ENCODE data around the gene NINJ1. TPM values are rescaled to one million over a fixed set of nuclear protein-coding genes. Genes with fewer than 3 reads are reported as not detected.

NINJ1 gene
- total RNA-seq, 1 donor from 2014 or later: 103 TPM

DNA sequence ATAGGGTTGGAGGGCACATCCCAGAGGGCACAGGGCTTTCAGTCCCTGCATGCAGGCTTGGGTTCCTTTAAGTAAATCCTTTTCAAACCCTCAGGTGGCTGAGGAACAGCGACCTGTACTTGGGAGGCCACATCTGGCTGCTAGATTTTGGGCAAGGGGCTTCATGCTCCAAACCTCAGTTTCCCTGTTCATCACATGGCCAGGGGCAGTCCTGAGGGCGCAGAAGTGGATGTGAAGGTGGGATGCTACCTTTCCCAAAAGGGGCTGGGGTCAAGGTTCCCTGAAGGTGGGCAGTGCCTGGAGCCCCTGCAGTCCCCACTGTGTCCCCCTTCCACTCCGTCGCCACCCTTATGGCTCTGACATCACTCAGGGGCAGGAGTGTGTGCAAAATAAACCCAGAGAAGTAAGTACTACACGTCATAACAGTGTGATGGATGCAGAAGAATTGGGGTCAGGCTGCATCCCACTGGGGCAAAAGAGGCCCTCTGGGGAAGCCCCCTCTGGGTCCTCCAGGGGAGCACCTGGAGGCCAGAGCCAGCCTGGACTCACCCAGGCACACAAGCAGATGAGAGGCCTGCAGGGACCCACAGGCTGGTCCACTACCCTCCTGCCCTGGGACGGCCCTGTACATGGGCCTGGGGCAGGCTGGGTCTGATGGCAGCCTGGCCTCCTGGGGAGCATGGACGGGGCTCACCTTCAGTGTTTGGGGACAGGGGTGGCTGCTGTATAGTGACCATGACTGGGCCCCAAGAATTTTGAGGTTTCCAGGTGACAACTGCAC is 40.0 kb downstream of the NINJ1 start:
- peaks cover 28% of the 10 kb centered on the region for H3K36me3 Mint-ChIP-seq (ENCODE audit: low read depth)
- peaks cover 5% of the 10 kb centered on the region for H3K9me3 Mint-ChIP-seq
- H3K27ac Mint-ChIP-seq: peak overlapping the region; percentile 98
- intact Hi-C loops (cut with micrococcal nuclease): no loop called here
- H3K4me1 Mint-ChIP-seq: peaks cover 67% of the 10 kb centered on the region
- no peak for DNase-seq
- no peaks in the 10 kb centered on the region for H3K27me3 Mint-ChIP-seq
- H3K4me3 Mint-ChIP-seq: peak overlapping the region; percentile 79

GRCh38 chr9:93093127-93093876 is 40.7 kb downstream of the NINJ1 start:
- Mint-ChIP-seq H3K9me3 (peaks cover 5% of the 10 kb centered on the region), H3K4me3 (peak overlapping the region; percentile 79), H3K27ac (peak overlapping the region; percentile 98), H3K36me3 (ENCODE audit: low read depth) (peaks cover 35% of the 10 kb centered on the region), H3K27me3 (no peaks in the 10 kb centered on the region), H3K4me1 (peaks cover 64% of the 10 kb centered on the region)
- peak; percentile 74 for DNase-seq
- intact Hi-C loops (cut with micrococcal nuclease): no loop called here

- Mint-ChIP-seq H3K27me3 (no peaks in the 10 kb centered on the region), H3K4me3 (peak overlapping the region; percentile 26), H3K27ac (peak overlapping the region; percentile 98), H3K4me1 (peaks cover 55% of the 10 kb centered on the region), H3K9me3 (peaks cover 5% of the 10 kb centered on the region), H3K36me3 (ENCODE audit: low read depth) (peaks cover 40% of the 10 kb centered on the region)
- intact Hi-C loops (cut with micrococcal nuclease): no loop called here
- no peak for DNase-seq
These were observed 41.6 kb downstream of the NINJ1 start for GRCh38 chr9:93092251-93092991.

DNA sequence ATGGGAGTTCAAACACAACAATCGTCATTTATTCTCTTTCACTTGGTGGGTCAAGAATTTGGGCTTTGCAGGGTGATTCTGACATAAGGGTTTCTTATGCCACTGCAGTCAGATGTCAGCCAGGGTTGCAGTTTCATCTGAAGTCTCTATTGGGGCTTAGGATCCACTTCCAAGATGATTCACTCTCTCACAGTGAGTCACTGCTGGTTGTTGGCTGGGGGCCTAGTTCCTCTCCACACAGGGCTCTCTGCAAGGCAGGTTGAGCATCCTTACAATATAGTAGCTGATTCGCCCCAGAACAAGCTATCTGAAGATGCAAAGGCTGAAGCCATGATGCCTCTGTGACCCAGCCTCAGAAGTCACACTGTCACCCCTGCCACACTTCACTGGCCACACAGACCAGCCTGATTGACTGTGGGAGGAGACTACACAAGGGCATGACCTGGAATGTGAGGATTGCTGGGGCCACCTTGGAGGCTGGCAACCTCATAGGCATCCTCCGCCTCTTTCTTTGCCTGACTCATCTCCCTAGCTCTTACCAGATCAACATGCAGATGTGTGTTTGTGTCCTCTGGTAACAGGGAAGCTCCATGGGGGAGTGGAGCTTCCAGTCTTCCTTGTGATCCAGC is 42.5 kb downstream of the NINJ1 start:
- H3K27me3 Mint-ChIP-seq: no peaks in the 10 kb centered on the region
- peaks cover 47% of the 10 kb centered on the region for H3K36me3 Mint-ChIP-seq (ENCODE audit: low read depth)
- H3K27ac Mint-ChIP-seq: peak overlapping the region; percentile 98
- peaks cover 5% of the 10 kb centered on the region for H3K9me3 Mint-ChIP-seq
- H3K4me1 Mint-ChIP-seq: peaks cover 51% of the 10 kb centered on the region
- intact Hi-C loops (cut with micrococcal nuclease): loop anchor here (1.0 kb wide), 1 partner anchor 8 kb away; no protein-coding TSS in a partner anchor
- peak overlapping the region; percentile 71 for H3K4me3 Mint-ChIP-seq
- peak; percentile 75 for DNase-seq

- DNase-seq: no peak
- H3K4me1 Mint-ChIP-seq: peaks cover 52% of the 10 kb centered on the region
- peak overlapping the region; percentile 98 for H3K27ac Mint-ChIP-seq
- no peaks in the 10 kb centered on the region for H3K27me3 Mint-ChIP-seq
- peaks cover 5% of the 10 kb centered on the region for H3K9me3 Mint-ChIP-seq
- intact Hi-C loops (cut with micrococcal nuclease): loop anchor here (1.0 kb wide), 1 partner anchor 8 kb away; no protein-coding TSS in a partner anchor
- H3K36me3 Mint-ChIP-seq (ENCODE audit: low read depth): peaks cover 50% of the 10 kb centered on the region
- H3K4me3 Mint-ChIP-seq: peak overlapping the region; percentile 71
These were observed 43.0 kb downstream of the NINJ1 start for GRCh38 chr9:93091056-93091452.

GRCh38 chr9:93090091-93090655 is 43.9 kb downstream of the NINJ1 start:
- Mint-ChIP-seq H3K9me3 (peaks cover 5% of the 10 kb centered on the region), H3K36me3 (ENCODE audit: low read depth) (peaks cover 59% of the 10 kb centered on the region), H3K4me1 (peaks cover 55% of the 10 kb centered on the region), H3K4me3 (no peak overlapping the region), H3K27ac (peak overlapping the region; percentile 78), H3K27me3 (no peaks in the 10 kb centered on the region)
- DNase-seq: no peak
- intact Hi-C loops (cut with micrococcal nuclease): no loop called here

- Mint-ChIP-seq H3K27ac (peak overlapping the region; percentile 59), H3K36me3 (ENCODE audit: low read depth) (peaks cover 62% of the 10 kb centered on the region), H3K4me3 (no peak overlapping the region)
These were observed 44.5 kb downstream of the NINJ1 start for GRCh38 chr9:93089481-93089991.

DNA sequence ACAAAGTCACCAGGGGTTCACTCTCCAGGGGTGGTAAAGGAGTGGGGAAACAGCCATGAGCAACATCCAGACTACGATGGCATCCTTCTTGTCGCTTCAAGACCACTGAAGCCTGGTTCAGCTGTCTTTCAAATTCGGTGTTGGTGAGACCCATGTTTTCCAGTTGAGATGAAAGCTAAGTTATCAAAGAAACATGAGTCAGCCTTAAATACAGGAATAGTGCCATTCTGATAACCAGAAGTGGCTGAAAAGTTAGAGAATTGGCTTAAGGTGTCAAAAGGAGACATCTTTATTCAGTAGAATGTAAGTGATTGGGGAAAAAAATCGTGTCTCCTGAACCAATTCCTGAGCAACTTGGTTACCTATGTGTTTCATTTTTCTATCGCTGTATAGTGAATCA is 45.0 kb downstream of the NINJ1 start:
- intact Hi-C loops (cut with micrococcal nuclease): no loop called here
- DNase-seq: no peak
- H3K4me1 Mint-ChIP-seq: peaks cover 46% of the 10 kb centered on the region
- peak overlapping the region; percentile 39 for H3K27ac Mint-ChIP-seq
- peaks cover 63% of the 10 kb centered on the region for H3K36me3 Mint-ChIP-seq (ENCODE audit: low read depth)
- H3K4me3 Mint-ChIP-seq: no peak overlapping the region
- peaks cover 5% of the 10 kb centered on the region for H3K9me3 Mint-ChIP-seq
- H3K27me3 Mint-ChIP-seq: no peaks in the 10 kb centered on the region

More at GRCh38 chr9:93089481-93089991, 44.5 kb downstream of the NINJ1 start:
- no peaks in the 10 kb centered on the region for H3K27me3 Mint-ChIP-seq
- intact Hi-C loops (cut with micrococcal nuclease): no loop called here
- DNase-seq: no peak
- H3K4me1 Mint-ChIP-seq: peaks cover 49% of the 10 kb centered on the region
- H3K9me3 Mint-ChIP-seq: peaks cover 5% of the 10 kb centered on the region

- Mint-ChIP-seq H3K36me3 (ENCODE audit: low read depth) (peaks cover 66% of the 10 kb centered on the region), H3K4me1 (peaks cover 45% of the 10 kb centered on the region), H3K9me3 (peaks cover 5% of the 10 kb centered on the region), H3K27ac (no peak overlapping the region), H3K4me3 (no peak overlapping the region), H3K27me3 (no peaks in the 10 kb centered on the region)
- no peak for DNase-seq
- intact Hi-C loops (cut with micrococcal nuclease): no loop called here
These were observed 45.4 kb downstream of the NINJ1 start for GRCh38 chr9:93088656-93089015.

DNA sequence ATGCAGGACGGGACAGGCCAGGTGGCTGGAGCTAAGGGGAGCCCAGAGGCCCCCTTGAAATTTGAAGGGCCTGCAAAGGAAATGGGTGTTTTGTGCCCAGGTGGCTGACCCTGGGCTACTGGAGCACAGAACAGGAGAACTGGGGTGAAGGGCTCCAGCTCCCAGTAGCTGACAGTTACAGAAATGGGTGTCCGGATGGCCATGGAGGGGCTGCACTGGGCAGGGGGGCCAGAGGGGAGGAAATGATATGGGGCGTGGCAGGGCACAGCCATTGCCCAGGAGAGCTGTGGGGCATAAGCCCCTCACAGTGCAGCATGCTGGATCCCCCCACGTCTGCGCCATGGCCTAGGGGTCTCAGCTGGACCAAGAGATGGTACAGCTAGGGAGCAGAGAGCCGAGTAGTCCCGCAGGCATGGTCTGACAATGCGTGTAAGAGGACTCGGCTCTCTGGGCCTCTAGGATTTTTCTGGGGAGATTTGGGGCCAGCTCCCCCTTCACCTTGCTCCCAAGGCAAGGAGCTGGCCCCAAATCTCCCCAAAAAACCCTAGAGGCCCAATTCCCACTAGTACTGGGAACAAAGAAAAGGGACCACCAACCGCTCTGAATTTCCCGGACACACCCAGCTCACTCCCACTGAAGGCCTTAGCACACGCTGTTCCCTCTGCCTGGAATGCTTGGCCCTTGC is 45.9 kb downstream of the NINJ1 start:
- Mint-ChIP-seq H3K9me3 (peaks cover 5% of the 10 kb centered on the region), H3K4me3 (no peak overlapping the region), H3K27me3 (no peaks in the 10 kb centered on the region), H3K4me1 (peaks cover 43% of the 10 kb centered on the region), H3K36me3 (ENCODE audit: low read depth) (peaks cover 67% of the 10 kb centered on the region), H3K27ac (no peak overlapping the region)
- intact Hi-C loops (cut with micrococcal nuclease): no loop called here
- DNase-seq: no peak

DNA sequence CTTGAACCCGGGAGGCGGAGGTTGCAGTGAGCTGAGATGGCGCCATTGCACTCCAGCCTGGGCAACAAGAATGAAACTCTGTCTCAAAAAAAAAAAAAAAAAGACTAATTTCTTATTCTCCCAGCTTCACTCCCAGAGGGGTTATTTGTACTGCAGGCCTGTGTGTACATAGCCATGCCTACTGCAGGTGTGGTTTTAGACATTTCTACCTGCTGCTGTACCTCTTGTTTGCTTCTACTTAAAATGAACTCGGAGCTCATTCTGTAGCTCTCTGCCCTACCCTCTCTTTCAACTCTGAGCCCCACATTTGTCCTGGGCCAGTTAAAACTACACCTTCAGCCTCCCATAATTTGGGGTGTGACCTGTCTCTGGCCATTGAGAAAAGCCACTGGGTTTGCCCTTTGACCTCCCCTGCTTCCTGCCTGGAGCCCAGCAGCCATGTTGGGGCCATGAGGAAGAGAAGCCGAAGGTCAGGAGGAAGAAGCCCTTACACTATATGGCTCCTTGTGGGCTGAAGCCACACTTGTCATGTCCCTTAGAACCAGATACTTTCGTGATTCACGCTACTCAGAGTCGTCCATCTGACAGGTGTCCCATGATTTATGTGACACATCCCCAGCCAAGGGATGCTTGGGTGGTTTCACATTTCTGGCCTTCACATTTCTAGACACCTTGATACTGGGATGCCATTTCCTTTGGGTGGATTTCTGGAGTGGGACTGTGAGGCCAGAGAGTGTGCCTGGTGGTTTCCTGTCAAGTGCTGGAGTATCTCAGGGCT is 47.4 kb downstream of the NINJ1 start:
- no peak overlapping the region for H3K4me3 Mint-ChIP-seq
- H3K27me3 Mint-ChIP-seq: no peaks in the 10 kb centered on the region
- DNase-seq: no peak
- peaks cover 5% of the 10 kb centered on the region for H3K9me3 Mint-ChIP-seq
- intact Hi-C loops (cut with micrococcal nuclease): no loop called here
- peaks cover 72% of the 10 kb centered on the region for H3K36me3 Mint-ChIP-seq (ENCODE audit: low read depth)
- H3K4me1 Mint-ChIP-seq: peaks cover 41% of the 10 kb centered on the region
- peak overlapping the region; percentile 44 for H3K27ac Mint-ChIP-seq

DNA sequence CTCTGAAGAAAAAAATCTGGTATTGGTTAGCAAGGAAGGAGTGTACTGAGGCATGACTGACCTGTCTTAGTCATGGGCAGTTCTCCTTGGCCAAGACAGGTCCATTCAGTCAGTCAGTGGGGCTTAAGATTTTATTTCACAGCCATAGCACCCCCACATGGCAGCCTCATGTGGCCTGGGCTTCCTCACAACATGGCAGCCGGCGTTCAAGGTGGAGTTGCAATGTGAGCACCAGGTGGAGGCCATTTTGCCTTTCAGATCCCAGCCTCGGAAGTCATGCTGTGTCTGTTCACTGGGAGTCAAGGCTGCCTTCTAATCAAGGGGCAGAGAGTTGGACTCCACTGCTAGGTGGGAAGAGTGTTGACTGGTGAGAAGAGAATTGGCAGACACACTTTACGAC is 48.4 kb downstream of the NINJ1 start:
- peaks cover 35% of the 10 kb centered on the region for H3K4me1 Mint-ChIP-seq
- no peaks in the 10 kb centered on the region for H3K9me3 Mint-ChIP-seq
- intact Hi-C loops (cut with micrococcal nuclease): no loop called here
- peaks cover 73% of the 10 kb centered on the region for H3K36me3 Mint-ChIP-seq (ENCODE audit: low read depth)
- no peak overlapping the region for H3K27ac Mint-ChIP-seq
- H3K4me3 Mint-ChIP-seq: no peak overlapping the region
- DNase-seq: no peak
- H3K27me3 Mint-ChIP-seq: no peaks in the 10 kb centered on the region

Data from activated CD4-positive, alpha-beta T cell treated with anti-CD3 and anti-CD28 coated beads, Interleukin-2, amount 10 ng/mL, durations not matched to agents 24 days and 14 days (primary cell).